ENCODE measurements around the gene ZNF593. TPM values are rescaled to one million over a fixed set of nuclear protein-coding genes. Genes with fewer than 3 reads are reported as not detected.

Gene ZNF593
- total and polyA plus RNA-seq, 9 of the 15 experiments (the other 6 are each of a cell fraction or from before 2014, with no cell fraction given), result 9.8 to 334 (median 48.2) TPM

GRCh38 chr1:26200413-26200812 lies 30.7 kb downstream of the ZNF593 start (continued):
- TF ChIP-seq PRDM10 (IDR thresholded peaks at IDR 0.05; ENCODE audit: partially characterized antibody) (peak; percentile 74), NR1H2 (CRISPR knock-in tag; IDR thresholded peaks at IDR 0.05) (no peak), CHD4 (IDR thresholded peaks at IDR 0.05; ENCODE audit: insufficient read depth, insufficient replicate concordance, low read depth, low read length, poor library complexity, severe bottlenecking) (peak; percentile 70), TEAD1 (CRISPR knock-in tag; IDR thresholded peaks at IDR 0.05) (no peak), MBD2 (IDR thresholded peaks at IDR 0.05; ENCODE audit: borderline replicate concordance, low read depth) (0 out of 2 replicates have a peak, but pooled peaks have one; percentile 7), SMARCE1 (IDR thresholded peaks at IDR 0.05) (no peak), ZNF79 (CRISPR knock-in tag; IDR thresholded peaks at IDR 0.05; ENCODE audit: low read depth) (no peak), ZBTB49 (CRISPR knock-in tag; IDR thresholded peaks at IDR 0.05; ENCODE audit: borderline replicate concordance) (no peak), RFX1 (IDR thresholded peaks at IDR 0.05) (no peak), LARP7 (IDR thresholded peaks at IDR 0.05) (peak; percentile 26; the same call in 1 of the 2 replicates), E2F6 (IDR thresholded peaks at IDR 0.05; ENCODE audit: borderline replicate concordance in 1 of 2, extremely low read depth in 1 of 2, insufficient read depth in 1 of 2, insufficient read length in 1 of 2, low read depth in 1 of 2, low read length in 1 of 2, poor library complexity in 1 of 2, severe bottlenecking in 1 of 2) (no peak), NKRF (IDR thresholded peaks at IDR 0.05; ENCODE audit: borderline replicate concordance) (0 out of 2 replicates have a peak, but pooled peaks have one; percentile 6), ZNF232 (CRISPR knock-in tag; IDR thresholded peaks at IDR 0.05) (no peak), ILF3 (IDR thresholded peaks at IDR 0.05; ENCODE audit: borderline replicate concordance) (no peak)
